ENCODE results near the gene DAPP1. TPM values are rescaled to one million over a fixed set of nuclear protein-coding genes. Genes with fewer than 3 reads are reported as not detected.

The DAPP1 gene
- polyA plus RNA-seq, 3 donors, result 63.1 to 125 (median 87.2) TPM

- Histone ChIP-seq H3K27ac (ENCODE audit: low read depth in 1 of 2, low read length in 2 of 2) (peak overlapping the region in 1 of 2 donors; percentile 63), H3K9ac (ENCODE audit: insufficient read depth, low read length, poor library complexity, severe bottlenecking) (no peak overlapping the region), H3K27me3 (ENCODE audit: control insufficient read depth in 2 of 2, insufficient read depth in 2 of 2, low read length in 2 of 2) (no peaks in the 10 kb centered on the region), H3K4me1 (ENCODE audit: control insufficient read depth in 1 of 2, insufficient read depth in 2 of 2, low read length in 2 of 2) (peaks cover 70 to 95% of the 10 kb centered on the region in 2 donors), H3K9me3 (replicated peaks in 1 of 2; ENCODE audit: control insufficient read depth in 1 of 2, insufficient read depth in 1 of 2, low read length in 2 of 2) (no peaks in the 10 kb centered on the region), H3K4me3 (replicated peaks in 1 of 3; ENCODE audit: low read depth in 2 of 3, low read length in 3 of 3) (no peak overlapping the region), H4K20me1 (ENCODE audit: insufficient read depth, low read length) (peaks cover 94% of the 10 kb centered on the region), H3K4me2 (replicated peaks; ENCODE audit: extremely low read depth, low read length, poor library complexity, severe bottlenecking) (no peak overlapping the region), H3K79me2 (ENCODE audit: insufficient read depth, low read length) (peaks cover 98% of the 10 kb centered on the region), H2AFZ (ENCODE audit: insufficient read depth, low read depth, low read length, poor library complexity, severe bottlenecking) (no peak overlapping the region), H3K36me3 (replicated peaks in 1 of 2; ENCODE audit: control insufficient read depth in 1 of 2, insufficient read depth in 2 of 2, low read length in 2 of 2) (peaks cover 0 to 21% of the 10 kb centered on the region in 2 donors)
- peak overlapping the region in 3 of 7 donors; percentile 2 to 35 (median 10) for H3K27ac Mint-ChIP-seq
- peaks cover 84% of the 10 kb centered on the region for H3K4me1 Mint-ChIP-seq
- no peak for TF ChIP-seq CTCF (IDR thresholded peaks at IDR 0.05)
- WGBS (ENCODE audit: insufficient coverage), result no CpG with 5 or more reads among the region's 3 CpGs
- DNase-seq, result no peak
- no peaks in the 10 kb centered on the region for H3K27me3 Mint-ChIP-seq (ENCODE audit: low read depth in 3 of 3)
- no peaks in the 10 kb centered on the region for H3K9me3 Mint-ChIP-seq
- intact Hi-C loops (cut with micrococcal nuclease), result no loop called here
- peaks cover 23 to 27% of the 10 kb centered on the region in 2 donors for H3K36me3 Mint-ChIP-seq
- no peak overlapping the region for H3K4me3 Mint-ChIP-seq
Observed at GRCh38 chr4:99824070-99824599, 7.5 kb downstream of the DAPP1 start.

- Histone ChIP-seq H4K20me1 (ENCODE audit: insufficient read depth, low read length) (peaks cover 96% of the 10 kb centered on the region), H3K9ac (ENCODE audit: insufficient read depth, low read length, poor library complexity, severe bottlenecking) (no peak overlapping the region), H2AFZ (ENCODE audit: insufficient read depth, low read depth, low read length, poor library complexity, severe bottlenecking) (no peak overlapping the region), H3K27ac (ENCODE audit: low read depth in 1 of 2, low read length in 2 of 2) (peak overlapping the region in 1 of 2 donors; percentile 63), H3K79me2 (ENCODE audit: insufficient read depth, low read length) (peaks cover 98% of the 10 kb centered on the region), H3K4me3 (replicated peaks in 1 of 3; ENCODE audit: low read depth in 2 of 3, low read length in 3 of 3) (no peak overlapping the region), H3K36me3 (replicated peaks in 1 of 2; ENCODE audit: control insufficient read depth in 1 of 2, insufficient read depth in 2 of 2, low read length in 2 of 2) (peaks cover 0 to 25% of the 10 kb centered on the region in 2 donors), H3K27me3 (ENCODE audit: control insufficient read depth in 2 of 2, insufficient read depth in 2 of 2, low read length in 2 of 2) (no peaks in the 10 kb centered on the region), H3K4me1 (ENCODE audit: control insufficient read depth in 1 of 2, insufficient read depth in 2 of 2, low read length in 2 of 2) (peaks cover 58 to 84% of the 10 kb centered on the region in 2 donors), H3K4me2 (replicated peaks; ENCODE audit: extremely low read depth, low read length, poor library complexity, severe bottlenecking) (no peak overlapping the region), H3K9me3 (replicated peaks in 1 of 2; ENCODE audit: control insufficient read depth in 1 of 2, insufficient read depth in 1 of 2, low read length in 2 of 2) (no peaks in the 10 kb centered on the region)
- Mint-ChIP-seq H3K27me3 (ENCODE audit: low read depth in 3 of 3) (no peaks in the 10 kb centered on the region), H3K4me3 (no peak overlapping the region), H3K27ac (peak overlapping the region; percentile 15 to 72 (median 47)), H3K4me1 (peaks cover 73% of the 10 kb centered on the region), H3K9me3 (no peaks in the 10 kb centered on the region), H3K36me3 (peaks cover 18 to 32% of the 10 kb centered on the region in 2 donors)
- no peak for TF ChIP-seq CTCF (IDR thresholded peaks at IDR 0.05)
- DNase-seq, result no peak
- intact Hi-C loops (cut with micrococcal nuclease), result no loop called here
- WGBS (ENCODE audit: insufficient coverage), result 88% methylated on average over 3 of the region's 3 CpGs
Observed at GRCh38 chr4:99825272-99825671, 8.6 kb downstream of the DAPP1 start.
